H1 (cell line): ENCODE data around the gene BYSL. TPM values are rescaled to one million over a fixed set of nuclear protein-coding genes. Genes with fewer than 3 reads are reported as not detected.

Source experiments
- ATF3 ChIP-seq: IDR thresholded peaks from 2 replicates; pipeline ENCODE4 v1.6.1; 2011; ENCODE audit warnings: low read depth, mild to moderate bottlenecking, low read length; ENCODE audit not compliant: insufficient read depth
- BACH1 ChIP-seq: IDR thresholded peaks from 2 replicates; pipeline ENCODE4 v1.6.1; 2012; ENCODE audit warnings: low read length, improper control_type of control experiment
- CEBPB ChIP-seq: IDR thresholded peaks from 2 replicates; pipeline ENCODE4 v1.6.1; 2012; ENCODE audit warnings: low read depth, low read length
- CTBP2 ChIP-seq: IDR thresholded peaks from 2 replicates; pipeline ENCODE4 v1.7.0; 2011; ENCODE audit warnings: borderline replicate concordance, mild to moderate bottlenecking, moderate library complexity, mixed read lengths, low read length; ENCODE audit not compliant: insufficient read depth, insufficient read length
- GABPA ChIP-seq: IDR thresholded peaks from 2 replicates; pipeline ENCODE4 v1.6.1; 2011; ENCODE audit warnings: mild to moderate bottlenecking, low read length, moderate library complexity, borderline replicate concordance; ENCODE audit not compliant: insufficient read depth
- HDAC6 ChIP-seq: IDR thresholded peaks from one replicate; pipeline ENCODE4 v1.7.1; 2012; ENCODE audit warnings: low read depth, mild to moderate bottlenecking, inconsistent platforms, low read length, moderate library complexity
- KDM5A ChIP-seq: fragments of 200-600 bp; IDR thresholded peaks from 2 replicates; pipeline ENCODE4 v1.7.1; 2012; ENCODE audit warnings: mild to moderate bottlenecking, low read length, inconsistent platforms, mixed read lengths
- MAX ChIP-seq: IDR thresholded peaks from 2 replicates; pipeline ENCODE4 v1.6.1; 2012; ENCODE audit warnings: inconsistent platforms
- NRF1 ChIP-seq: IDR thresholded peaks from 2 replicates; pipeline ENCODE4 v1.6.1; 2011; ENCODE audit warnings: mild to moderate bottlenecking, low read depth, low read length, improper control_type of control experiment
- POLR2A ChIP-seq, 2 experiments: IDR thresholded peaks; 1 replicate in 1 of 2; 2 replicates in 1 of 2; pipeline ENCODE4 v1.6.1; 2011; ENCODE audit warnings: low read depth in 2 of 2, low read length in 2 of 2, mild to moderate bottlenecking in 2 of 2; ENCODE audit errors: control extremely low read depth in 1 of 2
- RAD21 ChIP-seq, 2 experiments: IDR thresholded peaks in 1 of 2; conservative IDR thresholded peaks in 1 of 2; 2 replicates each; pipeline ENCODE4 v1.6.1; 2011; ENCODE audit warnings: low read depth in 2 of 2, low read length in 2 of 2, improper control_type of control experiment in 1 of 2, inconsistent platforms in 1 of 2, mild to moderate bottlenecking in 1 of 2, moderate library complexity in 1 of 2
- SIRT6 ChIP-seq: IDR thresholded peaks from one replicate; pipeline ENCODE4 v1.7.1; 2012; ENCODE audit warnings: low read length, inconsistent platforms
- TEAD4 ChIP-seq: IDR thresholded peaks from 2 replicates; pipeline ENCODE4 v1.6.1; 2012; ENCODE audit warnings: low read depth, low read length, inconsistent platforms, mixed read lengths
- polyA plus RNA-seq, 7 experiments: library from polyadenylated mRNA; depleted of rRNA in 3 of 7; stranded (reverse) in 5 of 7; unstranded in 2 of 7; fragments of >200 nt in 5 of 7; fragments of 200-250 nt in 2 of 7; gene quantifications; 1 replicate in 5 of 7; 2 replicates in 1 of 7; 4 replicates in 1 of 7; pipeline versions ENCODE4 v1.2.1 to v1.2.3, GENCODE V29; 2011 to 2013; ENCODE audit warnings: missing spikeins in 2 of 7, mixed read lengths in 2 of 7
- total RNA-seq: library from RNA; stranded (reverse); fragmentation: NEBNext Ultra II Directional; extraction: Animal tissue kit (Norgen Biotek cat#: 25700); gene quantifications from 2 replicates; pipeline ENCODE4 v1.2.1, GENCODE V29; 2021
- TF ChIP-seq, protein P1 (sequence below): IDR thresholded peaks from 2 replicates; pipeline ENCODE4 v1.6.1; 2012; ENCODE audit warnings: inconsistent platforms

Gene BYSL
- total and polyA plus RNA-seq, 2 of the 8 experiments (the other 6 are each of a cell fraction or from before 2014, with no cell fraction given) = 37.3 to 49.2 TPM

GRCh38 chr6:41941280-41942066, 20.2 kb downstream of the BYSL start, which contains the start of gene CCND3 (continued):
- TF ChIP-seq HDAC6 = no peak
- peak; percentile 55; the same call in 1 of the 2 replicates for TF ChIP-seq TEAD4
- no peak for TF ChIP-seq ATF3
- peak; percentile 63 for TF ChIP-seq GABPA
- no peak for TF ChIP-seq SIRT6
- no peak for TF ChIP-seq KDM5A
- TF ChIP-seq POLR2A (IDR thresholded peaks at IDR 0.05; ENCODE audit: control extremely low read depth in 1 of 2, low read depth in 2 of 2, low read length in 2 of 2) = no peak
- TF ChIP-seq RAD21 (IDR thresholded peaks at IDR 0.05 in 1 of 2, conservative IDR thresholded peaks at IDR 0.05 in 1 of 2; ENCODE audit: low read depth in 2 of 2, low read length in 2 of 2) = 0 out of 4 replicates have a peak, but pooled peaks of 1 of the 2 experiments have one; percentile 6
- peak; percentile 1; the same call in 1 of the 2 replicates for TF ChIP-seq CEBPB
- no peak for TF ChIP-seq CTBP2
- TF ChIP-seq, protein P1, sequence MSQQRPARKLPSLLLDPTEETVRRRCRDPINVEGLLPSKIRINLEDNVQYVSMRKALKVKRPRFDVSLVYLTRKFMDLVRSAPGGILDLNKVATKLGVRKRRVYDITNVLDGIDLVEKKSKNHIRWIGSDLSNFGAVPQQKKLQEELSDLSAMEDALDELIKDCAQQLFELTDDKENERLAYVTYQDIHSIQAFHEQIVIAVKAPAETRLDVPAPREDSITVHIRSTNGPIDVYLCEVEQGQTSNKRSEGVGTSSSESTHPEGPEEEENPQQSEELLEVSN = peak; percentile 79
- TF ChIP-seq MAX = peak; percentile 79
- TF ChIP-seq BACH1 = no peak
- TF ChIP-seq NRF1 = no peak
